SK-N-SH (cell line): ENCODE measurements around the gene IRF2. TPM values are rescaled to one million over a fixed set of nuclear protein-coding genes. Genes with fewer than 3 reads are reported as not detected.

Experiments
- CTCF ChIA-PET: fragments of 300-600, 350-600 bp; formaldehyde crosslinking; extraction: SDS; loops from one replicate; lab custom pipeline; 2021; lab: Yijun Ruan, JAX
- POLR2A ChIA-PET: fragments of 350-600 bp; sonication (Branson Sonifier 250); formaldehyde crosslinking; extraction: SDS; loops from one replicate; lab custom pipeline; 2020; ENCODE audit warnings: antibody characterized with exemption, inconsistent platforms; lab: Yijun Ruan, JAX
- DNase-seq: peaks from one replicate; pipeline ENCODE4 v3.0.0; 2012
- H2AFZ ChIP-seq: fragments of 200-600 bp; sonication (generic); 2 replicates; pipeline ENCODE4 v1.8.1; 2016; ENCODE audit warnings: antibody characterized with exemption, mild to moderate bottlenecking, low read depth
- H3F3A ChIP-seq: fragments of 200-600 bp; sonication (generic); replicated peaks from 2 replicates; pipeline ENCODE3; 2016; ENCODE audit warnings: antibody characterized with exemption, mild to moderate bottlenecking; ENCODE audit not compliant: insufficient read depth
- H3K27ac ChIP-seq, 2 experiments: fragments of 200-500 bp in 1 of 2; fragments of 200-600 bp in 1 of 2; sonication (Bioruptor generic) in 1 of 2; sonication (generic), shearing (Covaris generic) in 1 of 2; 2 replicates each; pipeline versions ENCODE4 v1.5.1 to v1.6.1; 2014 to 2016; ENCODE audit warnings: low read depth in 2 of 2, inconsistent platforms in 1 of 2, low read length in 1 of 2, mild to moderate bottlenecking in 1 of 2, mixed read lengths in 1 of 2
- H3K27me3 ChIP-seq: fragments of 200-600 bp; sonication (generic), shearing (Covaris generic); 2 replicates; pipeline ENCODE4 v1.6.1; 2016; ENCODE audit warnings: mixed run types; ENCODE audit not compliant: insufficient read depth
- H3K36me3 ChIP-seq, 2 experiments: fragments of 200-500 bp in 1 of 2; fragments of 200-600 bp in 1 of 2; sonication (Bioruptor generic) in 1 of 2; sonication (generic) in 1 of 2; replicated peaks in 1 of 2; 2 replicates each; pipeline versions ENCODE3 to v1.5.1; 2014 to 2016; ENCODE audit warnings: low read length in 1 of 2, mild to moderate bottlenecking in 1 of 2; ENCODE audit not compliant: insufficient read depth in 2 of 2, control insufficient read depth in 1 of 2
- H3K4me1 ChIP-seq, 2 experiments: fragments of 200-500 bp in 1 of 2; fragments of 200-600 bp in 1 of 2; sonication (Bioruptor generic) in 1 of 2; sonication (generic), shearing (Covaris generic) in 1 of 2; 2 replicates each; pipeline versions ENCODE4 v1.5.1 to v1.6.1; 2014 to 2016; ENCODE audit warnings: low read depth in 1 of 2, low read length in 1 of 2, mixed run types in 1 of 2; ENCODE audit not compliant: insufficient read depth in 2 of 2, control insufficient read depth in 1 of 2
- H3K4me2 ChIP-seq: fragments of 200-600 bp; sonication (generic), shearing (Covaris generic); 2 replicates; pipeline ENCODE4 v1.6.1; 2017; ENCODE audit warnings: mixed run types
- H3K4me3 ChIP-seq, 2 experiments: fragments of 200-500 bp in 1 of 2; fragments of 200-600 bp in 1 of 2; sonication (Bioruptor generic) in 1 of 2; sonication (generic), shearing (Covaris generic) in 1 of 2; 2 replicates each; pipeline versions ENCODE4 v1.5.1 to v1.8.1; 2014 to 2016; ENCODE audit warnings: low read depth in 2 of 2, inconsistent platforms in 1 of 2, low read length in 1 of 2, mild to moderate bottlenecking in 1 of 2, mixed read lengths in 1 of 2, moderate library complexity in 1 of 2
- H3K79me2 ChIP-seq: fragments of 200-600 bp; sonication (generic); 2 replicates; pipeline ENCODE4 v1.8.1; 2017; ENCODE audit warnings: mild to moderate bottlenecking; ENCODE audit not compliant: insufficient read depth
- H3K9ac ChIP-seq: fragments of 200-600 bp; sonication (generic); 2 replicates; pipeline ENCODE4 v1.6.1; 2017; ENCODE audit warnings: mixed run types
- H3K9me2 ChIP-seq: fragments of 200-600 bp; sonication (generic); 2 replicates; pipeline ENCODE4 v1.6.1; 2017; ENCODE audit warnings: mixed run types
- H3K9me3 ChIP-seq: fragments of 200-600 bp; sonication (generic); 2 replicates; pipeline ENCODE4 v1.6.1; 2017; ENCODE audit warnings: mixed run types, mild to moderate bottlenecking, moderate library complexity
- H4K20me1 ChIP-seq: fragments of 200-600 bp; sonication (generic); 2 replicates; pipeline ENCODE4 v1.6.1; 2017; ENCODE audit warnings: mild to moderate bottlenecking, mixed run types; ENCODE audit not compliant: insufficient read depth
- CTCF ChIP-seq: fragments of 200-600 bp; sonication (generic); IDR thresholded peaks from 2 replicates; pipeline ENCODE4 v1.6.1; 2017; ENCODE audit warnings: antibody characterized with exemption, mild to moderate bottlenecking, moderate library complexity
- ELF1 ChIP-seq: IDR thresholded peaks from 2 replicates; pipeline ENCODE4 v1.4.0; 2012
- EP300 ChIP-seq, 2 experiments: IDR thresholded peaks; 2 replicates each; pipeline versions ENCODE4 v1.4.0 to v1.6.1; 2012; ENCODE audit warnings: borderline replicate concordance in 1 of 2, low read depth in 1 of 2, low read length in 1 of 2
- EZH2phosphoT487 ChIP-seq: fragments of 200-600 bp; sonication (generic); IDR thresholded peaks from 2 replicates; pipeline ENCODE4 v1.6.1; 2017; ENCODE audit warnings: low read depth, mixed run types, mild to moderate bottlenecking, antibody characterized with exemption, moderate library complexity, borderline replicate concordance
- FOXJ3 ChIP-seq: sonication (generic); formaldehyde crosslinking; IDR thresholded peaks from 2 replicates; pipeline ENCODE4 v1.5.1; 2020; ENCODE audit warnings: mild to moderate bottlenecking, missing genetic modification reagents
- FOXM1 ChIP-seq: IDR thresholded peaks from 2 replicates; pipeline ENCODE4 v1.4.0; 2012; ENCODE audit warnings: low read depth, mild to moderate bottlenecking
- GATA2 ChIP-seq: sonication (generic); formaldehyde crosslinking; IDR thresholded peaks from 2 replicates; pipeline ENCODE4 v1.5.0; 2020; ENCODE audit warnings: mild to moderate bottlenecking, missing genetic modification reagents
- JUND ChIP-seq: IDR thresholded peaks from 2 replicates; pipeline ENCODE4 v1.4.0; 2012
- MXI1 ChIP-seq: IDR thresholded peaks from 2 replicates; pipeline ENCODE4 v1.6.1; 2012; ENCODE audit warnings: mild to moderate bottlenecking, low read depth, low read length, improper control_type of control experiment
- NFIC ChIP-seq: IDR thresholded peaks from 2 replicates; pipeline ENCODE4 v1.4.0; 2012; ENCODE audit warnings: borderline replicate concordance
- POLR2AphosphoS5 ChIP-seq: IDR thresholded peaks from 2 replicates; pipeline ENCODE4 v1.6.1; 2012; ENCODE audit warnings: low read depth, low read length
- RCOR1 ChIP-seq: fragments of 150-350 bp; IDR thresholded peaks from 2 replicates; pipeline ENCODE4 v1.6.1; 2017; ENCODE audit warnings: antibody characterized with exemption, low read length
- REST ChIP-seq: IDR thresholded peaks from 2 replicates; pipeline ENCODE4 v1.6.1; 2012; ENCODE audit warnings: mild to moderate bottlenecking, low read depth, low read length, moderate library complexity
- RFX5 ChIP-seq: IDR thresholded peaks from 2 replicates; pipeline ENCODE4 v1.6.1; 2012; ENCODE audit warnings: mild to moderate bottlenecking, improper control_type of control experiment, low read length
- SMC3 ChIP-seq: IDR thresholded peaks from 2 replicates; pipeline ENCODE4 v1.6.1; 2012; ENCODE audit warnings: low read depth, low read length, improper control_type of control experiment
- WGBS: methylation state at CpG from one replicate; pipeline ENCODE4 v1.1.6; 2017; ENCODE audit warnings: low lambda C conversion rate; 5-methylcytosine and 5-hydroxymethylcytosine counted together
- polyA plus RNA-seq, 3 experiments: library from polyadenylated mRNA; depleted of rRNA; stranded (reverse); fragments of >200 nt; gene quantifications; 2 replicates each; pipeline ENCODE4 v1.2.3, GENCODE V29; 2012
- TF ChIP-seq, protein P1 (sequence below): IDR thresholded peaks from 2 replicates; pipeline ENCODE4 v1.4.0; 2012; ENCODE audit warnings: low read depth, borderline replicate concordance
- TF ChIP-seq, protein P2 (sequence below): fragments of 150-350 bp; IDR thresholded peaks from 2 replicates; pipeline ENCODE4 v1.6.1; 2016; ENCODE audit warnings: mild to moderate bottlenecking, low read depth, low read length
- TF ChIP-seq, protein P3 (sequence below): IDR thresholded peaks from 2 replicates; pipeline ENCODE4 v1.4.0; 2012; ENCODE audit warnings: low read depth

The IRF2 gene
- polyA plus RNA-seq, 1 of the 3 experiments (the other 2 are of a cell fraction): 23.3 TPM

DNA sequence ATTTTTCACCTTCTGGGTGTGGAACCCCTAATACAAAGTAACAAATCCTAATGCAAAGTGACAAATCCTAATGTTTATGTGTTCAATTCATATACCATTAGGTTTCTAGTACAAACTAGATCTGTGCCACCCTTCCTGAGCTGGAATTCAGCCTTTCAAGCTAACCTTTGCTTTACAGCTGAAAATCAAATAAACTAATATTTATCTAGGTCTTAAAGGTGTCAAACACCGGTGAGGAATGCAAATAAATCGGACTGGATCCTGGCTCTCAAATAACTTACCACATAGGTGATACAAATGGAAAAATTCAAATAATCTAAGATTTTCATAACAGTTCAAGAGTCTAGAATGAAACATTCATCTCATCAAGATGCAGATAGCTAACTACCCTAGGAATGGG is 11.6 kb downstream of the IRF2 start:
- Histone ChIP-seq H3F3A (no peaks in the 10 kb centered on the region), H3K9me2 (no peaks in the 10 kb centered on the region), H3K4me1 (peaks cover 16 to 22% of the 10 kb centered on the region in 2 experiments; a peak in 3 of 4 replicates), H3K27ac (no peak overlapping the region), H4K20me1 (peaks cover 5% of the 10 kb centered on the region; the same call in 1 of the 2 replicates), H2AFZ (no peak overlapping the region), H3K36me3 (peaks cover 6 to 7% of the 10 kb centered on the region in 2 experiments), H3K9ac (no peak overlapping the region), H3K79me2 (peaks cover 86% of the 10 kb centered on the region), H3K9me3 (no peaks in the 10 kb centered on the region), H3K27me3 (no peaks in the 10 kb centered on the region), H3K4me2 (no peak overlapping the region), H3K4me3 (no peak overlapping the region)
- TF ChIP-seq MXI1 (no peak), CTCF (no peak), RFX5 (no peak), SMC3 (no peak), GATA2 (CRISPR knock-in tag) (no peak), EZH2phosphoT487 (no peak), ELF1 (no peak), REST (no peak), NFIC (no peak), JUND (no peak), FOXJ3 (CRISPR knock-in tag) (no peak), POLR2AphosphoS5 (no peak), EP300 (IDR thresholded peaks at IDR 0.05; ENCODE audit: borderline replicate concordance in 1 of 2, low read depth in 1 of 2, low read length in 1 of 2) (no peak), FOXM1 (no peak), RCOR1 (no peak)
- TF ChIP-seq, protein P1, sequence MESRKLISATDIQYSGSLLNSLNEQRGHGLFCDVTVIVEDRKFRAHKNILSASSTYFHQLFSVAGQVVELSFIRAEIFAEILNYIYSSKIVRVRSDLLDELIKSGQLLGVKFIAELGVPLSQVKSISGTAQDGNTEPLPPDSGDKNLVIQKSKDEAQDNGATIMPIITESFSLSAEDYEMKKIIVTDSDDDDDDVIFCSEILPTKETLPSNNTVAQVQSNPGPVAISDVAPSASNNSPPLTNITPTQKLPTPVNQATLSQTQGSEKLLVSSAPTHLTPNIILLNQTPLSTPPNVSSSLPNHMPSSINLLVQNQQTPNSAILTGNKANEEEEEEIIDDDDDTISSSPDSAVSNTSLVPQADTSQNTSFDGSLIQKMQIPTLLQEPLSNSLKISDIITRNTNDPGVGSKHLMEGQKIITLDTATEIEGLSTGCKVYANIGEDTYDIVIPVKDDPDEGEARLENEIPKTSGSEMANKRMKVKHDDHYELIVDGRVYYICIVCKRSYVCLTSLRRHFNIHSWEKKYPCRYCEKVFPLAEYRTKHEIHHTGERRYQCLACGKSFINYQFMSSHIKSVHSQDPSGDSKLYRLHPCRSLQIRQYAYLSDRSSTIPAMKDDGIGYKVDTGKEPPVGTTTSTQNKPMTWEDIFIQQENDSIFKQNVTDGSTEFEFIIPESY: no peak
- TF ChIP-seq, protein P2, sequence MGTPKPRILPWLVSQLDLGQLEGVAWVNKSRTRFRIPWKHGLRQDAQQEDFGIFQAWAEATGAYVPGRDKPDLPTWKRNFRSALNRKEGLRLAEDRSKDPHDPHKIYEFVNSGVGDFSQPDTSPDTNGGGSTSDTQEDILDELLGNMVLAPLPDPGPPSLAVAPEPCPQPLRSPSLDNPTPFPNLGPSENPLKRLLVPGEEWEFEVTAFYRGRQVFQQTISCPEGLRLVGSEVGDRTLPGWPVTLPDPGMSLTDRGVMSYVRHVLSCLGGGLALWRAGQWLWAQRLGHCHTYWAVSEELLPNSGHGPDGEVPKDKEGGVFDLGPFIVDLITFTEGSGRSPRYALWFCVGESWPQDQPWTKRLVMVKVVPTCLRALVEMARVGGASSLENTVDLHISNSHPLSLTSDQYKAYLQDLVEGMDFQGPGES: no peak
- TF ChIP-seq, protein P3, sequence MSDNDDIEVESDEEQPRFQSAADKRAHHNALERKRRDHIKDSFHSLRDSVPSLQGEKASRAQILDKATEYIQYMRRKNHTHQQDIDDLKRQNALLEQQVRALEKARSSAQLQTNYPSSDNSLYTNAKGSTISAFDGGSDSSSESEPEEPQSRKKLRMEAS: no peak
- ChIA-PET POLR2A (interaction anchor here (0.6 kb wide), 1 partner anchor 84 kb away, joined by 4 read pairs; no protein-coding TSS in a partner anchor), CTCF (interaction anchor here (0.7 to 1.5 kb wide), 2 partner anchors 13 to 199 kb away, joined by 3 to 7 read pairs; no protein-coding TSS in a partner anchor)
- DNase-seq: no peak
- 94% methylated on average over 2 of the region's 2 CpGs for WGBS
